ENCODE results near the gene CLASRP. TPM values are rescaled to one million over a fixed set of nuclear protein-coding genes. Genes with fewer than 3 reads are reported as not detected.

CLASRP gene
- total RNA-seq, 2 donors from 2014 or later: 48.6 to 58.5 TPM

DNA sequence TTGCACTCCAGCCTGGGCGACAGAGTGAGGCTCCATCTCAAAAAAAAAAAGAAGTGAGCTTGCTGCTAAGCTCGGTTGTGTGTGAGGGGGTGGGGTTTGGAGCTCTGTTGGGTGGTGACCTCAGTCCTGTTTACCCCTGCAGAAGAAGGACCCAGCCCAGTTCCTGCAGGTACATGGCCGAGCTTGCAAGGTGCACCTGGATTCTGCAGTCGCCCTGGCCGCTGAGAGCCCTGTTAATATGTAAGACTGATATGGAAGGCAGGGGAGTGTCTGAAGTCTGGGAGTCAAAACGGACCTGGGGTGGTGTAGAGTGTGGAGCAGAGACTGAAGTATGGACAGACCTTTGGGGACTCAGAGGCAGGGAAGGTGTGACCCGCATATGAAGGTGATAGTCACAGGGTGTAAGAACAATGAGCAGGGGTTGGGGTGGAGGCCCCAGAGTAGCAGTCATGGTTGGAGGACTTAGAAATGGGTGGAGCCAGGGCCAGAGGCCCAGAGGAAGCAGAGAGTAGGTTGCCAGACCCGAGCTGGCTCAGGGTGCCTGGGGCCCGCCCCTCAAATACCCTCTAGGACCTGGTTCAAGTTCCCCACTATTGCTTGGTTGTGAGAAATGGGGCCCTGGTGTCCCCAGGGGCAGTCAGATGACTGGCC is 13.2 kb downstream of the CLASRP start:
- intact Hi-C loops (cut with DNase I): no loop called here
- DNase-seq (ENCODE audit: low spot score): no peak

- intact Hi-C loops (cut with DNase I): no loop called here
- no peak for DNase-seq (ENCODE audit: low spot score)
Observed at GRCh38 chr19:45056831-45057230, 18.0 kb downstream of the CLASRP start.

DNA sequence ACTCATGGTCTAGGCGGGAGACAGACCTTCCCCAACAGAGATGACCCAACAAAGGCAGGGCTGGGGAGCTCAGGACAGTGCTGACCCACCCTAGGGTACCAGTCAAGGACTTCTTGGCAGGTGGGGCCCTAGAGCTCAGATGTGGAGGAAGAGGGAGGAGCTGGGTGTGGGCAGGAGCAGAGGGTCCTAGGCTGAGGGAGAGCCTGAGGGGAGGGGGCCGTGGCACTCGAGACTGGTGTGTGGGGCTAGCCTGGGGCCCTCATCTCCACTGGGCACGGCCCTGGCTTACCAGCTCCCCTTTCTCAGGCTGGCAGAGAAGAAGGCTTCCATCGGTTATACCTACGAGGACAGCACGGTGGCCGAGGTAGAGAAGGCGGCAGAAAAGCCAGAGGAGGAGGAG is 18.6 kb downstream of the CLASRP start:
- intact Hi-C loops (cut with DNase I): no loop called here

GRCh38 chr19:45058622-45059159 is 19.8 kb downstream of the CLASRP start:
- intact Hi-C loops (cut with DNase I): no loop called here
- no peak for DNase-seq (ENCODE audit: low spot score)

More for the DNA sequence above, 18.6 kb downstream of the CLASRP start:
- DNase-seq (ENCODE audit: low spot score): no peak

DNA sequence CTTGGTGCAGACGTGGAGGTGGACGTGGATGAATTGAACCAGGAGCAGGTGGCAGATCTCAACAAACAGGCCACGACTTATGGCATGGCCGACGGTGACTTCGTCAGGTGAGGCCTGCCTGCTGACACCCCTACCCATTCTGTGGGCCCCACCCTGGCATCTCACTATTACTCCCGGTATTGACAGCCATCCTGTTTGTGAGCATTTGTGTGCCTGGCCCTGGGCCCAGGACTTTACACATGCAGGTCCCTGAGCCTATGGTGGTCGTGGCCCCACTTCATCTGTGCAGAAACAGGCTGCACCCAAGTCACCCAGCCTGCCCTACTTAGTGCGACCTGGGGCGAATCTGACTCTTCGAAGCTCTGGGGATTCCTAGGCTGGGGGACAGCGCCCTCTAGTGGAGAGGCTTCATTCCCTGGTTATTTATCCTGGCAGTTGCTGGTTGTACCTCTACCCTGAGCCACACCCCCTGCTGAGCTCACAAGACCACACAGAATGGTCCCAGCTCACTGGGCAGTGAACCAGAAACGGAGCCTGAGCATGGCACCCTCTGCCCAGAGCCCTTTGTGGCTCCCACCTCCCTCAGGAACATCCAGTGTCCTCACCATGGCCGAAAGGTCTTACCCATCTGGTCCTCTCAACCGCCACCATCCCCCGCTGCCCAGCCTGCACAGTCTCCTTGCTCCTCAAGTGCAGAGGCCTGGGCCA is 20.6 kb downstream of the CLASRP start:
- intact Hi-C loops (cut with DNase I): no loop called here
- peak; percentile 91 for DNase-seq (ENCODE audit: low spot score)

DNA sequence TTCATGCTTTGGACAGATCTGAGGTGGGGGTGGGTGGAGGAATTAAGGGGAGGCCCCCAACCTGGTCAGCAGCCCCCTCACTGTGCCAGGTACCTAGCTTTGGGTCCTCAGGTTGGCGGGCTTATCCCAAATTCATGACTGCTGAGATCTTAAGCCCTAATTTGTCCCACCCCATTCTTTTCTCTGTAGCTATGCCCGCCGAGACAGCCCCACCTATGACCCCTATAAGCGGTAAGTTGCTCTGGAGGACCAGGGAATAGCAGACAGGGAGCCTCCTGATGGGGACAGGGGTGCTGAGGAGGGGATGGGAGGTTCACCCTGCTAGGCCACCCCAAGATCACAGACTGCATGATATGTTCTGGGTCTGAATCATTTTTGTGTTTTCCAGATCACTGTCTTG is 23.1 kb downstream of the CLASRP start:
- intact Hi-C loops (cut with DNase I): no loop called here
- no peak for DNase-seq (ENCODE audit: low spot score)

GRCh38 chr19:45063851-45064801 is 25.3 kb downstream of the CLASRP start:
- DNase-seq (ENCODE audit: low spot score): no peak
- intact Hi-C loops (cut with DNase I): no loop called here

GRCh38 chr19:45066921-45067661 is 28.2 kb downstream of the CLASRP start:
- DNase-seq (ENCODE audit: low spot score): no peak
- intact Hi-C loops (cut with DNase I): no loop called here

DNA sequence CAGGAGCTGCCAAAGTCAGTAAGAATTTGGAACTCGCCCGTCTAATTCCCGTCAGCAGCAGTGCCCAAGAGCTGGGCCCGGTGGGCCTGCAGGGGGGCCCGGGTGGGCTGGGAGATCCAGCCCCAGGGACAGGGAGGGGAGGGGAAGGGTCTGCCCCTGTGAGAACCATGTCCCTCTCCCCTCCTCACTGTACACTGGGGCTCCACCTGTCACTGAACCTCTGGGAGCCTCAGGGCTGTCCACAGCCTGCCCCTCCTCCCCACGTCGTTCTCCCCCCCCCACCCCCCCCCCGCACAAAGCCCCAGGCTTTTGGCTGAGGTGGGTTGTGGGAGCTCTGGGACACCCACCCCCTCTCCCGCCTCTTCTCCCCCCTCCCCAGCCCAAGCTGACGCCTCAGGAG is 29.2 kb downstream of the CLASRP start:
- no peak for DNase-seq (ENCODE audit: low spot score)
- intact Hi-C loops (cut with DNase I): no loop called here

GRCh38 chr19:45069056-45069455 is 30.2 kb downstream of the CLASRP start:
- no peak for DNase-seq (ENCODE audit: low spot score)
- intact Hi-C loops (cut with DNase I): no loop called here

DNA sequence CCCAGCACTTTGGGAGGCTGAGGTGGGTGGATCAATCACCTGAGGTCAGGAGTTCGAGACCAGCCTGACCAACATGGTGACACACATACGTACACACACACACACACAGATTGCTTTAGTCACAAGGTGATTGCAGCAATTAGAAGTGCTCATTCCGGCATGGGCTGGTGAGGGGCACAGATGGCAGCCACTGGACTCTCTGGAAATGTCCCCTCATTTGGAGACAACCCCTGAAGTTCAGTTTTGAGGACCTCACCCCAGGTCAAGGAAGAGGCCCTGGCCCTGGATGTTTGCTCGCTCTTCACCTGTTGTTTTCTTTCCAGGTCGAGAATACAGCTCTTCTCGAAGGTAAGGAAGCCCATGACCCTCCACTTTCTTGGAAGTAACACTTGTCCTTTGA is 31.4 kb downstream of the CLASRP start:
- intact Hi-C loops (cut with DNase I): no loop called here
- DNase-seq (ENCODE audit: low spot score): no peak

DNA sequence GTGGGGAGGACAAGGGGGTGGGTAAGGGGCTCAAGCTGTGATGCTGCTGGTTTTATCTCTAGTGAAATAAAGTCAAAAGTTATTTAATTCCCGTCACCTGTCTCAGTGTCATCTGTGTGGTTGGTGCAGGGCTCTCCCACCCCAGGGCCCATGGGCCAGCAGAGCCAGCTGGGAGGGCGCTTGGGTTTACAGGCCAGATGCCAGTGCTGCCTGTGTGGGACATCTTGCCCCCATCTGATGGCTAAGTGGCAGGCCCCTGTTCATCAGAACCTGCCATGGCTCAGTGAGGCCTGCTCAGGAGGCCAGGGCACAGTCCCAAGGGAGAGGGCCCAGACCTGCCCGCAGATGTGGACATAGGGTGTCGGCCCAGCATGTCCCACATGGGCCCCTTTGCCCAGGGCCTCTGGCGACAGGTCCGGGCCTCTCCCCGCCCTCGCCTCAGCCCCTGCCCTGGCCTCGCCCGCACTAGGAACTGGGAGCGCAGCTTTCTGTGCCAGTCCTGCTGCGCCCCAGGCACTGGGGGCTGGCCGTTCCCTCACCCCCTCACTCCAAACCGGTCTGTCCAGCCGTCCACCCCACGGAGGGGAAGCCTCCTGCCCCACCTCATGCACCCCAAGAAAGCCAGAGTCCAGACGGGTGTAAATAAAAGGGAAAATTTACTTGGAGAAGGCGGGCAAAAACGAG is 32.2 kb downstream of the CLASRP start:
- intact Hi-C loops (cut with DNase I): no loop called here
- no peak for DNase-seq (ENCODE audit: low spot score)

DNA sequence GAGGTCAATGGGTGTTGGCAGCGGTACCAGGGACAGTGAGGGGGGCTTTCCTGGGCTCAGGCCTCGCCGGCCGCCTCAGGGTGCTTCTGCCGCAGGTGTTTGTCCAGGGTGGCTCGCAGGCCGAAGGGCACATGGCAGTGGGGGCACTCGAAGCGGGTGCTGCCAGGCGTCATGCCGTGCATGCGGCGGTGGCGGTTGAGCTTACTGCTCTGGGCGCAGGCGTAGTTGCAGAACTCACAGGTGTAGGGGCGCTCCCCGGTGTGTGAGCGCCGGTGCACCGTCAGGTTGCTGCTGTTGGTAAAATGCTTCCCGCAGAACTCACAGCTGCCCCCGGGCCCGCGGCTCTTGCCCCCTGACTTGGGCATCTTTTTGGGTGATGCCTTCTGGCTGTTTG is 32.7 kb downstream of the CLASRP start:
- DNase-seq (ENCODE audit: low spot score): no peak
- intact Hi-C loops (cut with DNase I): no loop called here

DNA sequence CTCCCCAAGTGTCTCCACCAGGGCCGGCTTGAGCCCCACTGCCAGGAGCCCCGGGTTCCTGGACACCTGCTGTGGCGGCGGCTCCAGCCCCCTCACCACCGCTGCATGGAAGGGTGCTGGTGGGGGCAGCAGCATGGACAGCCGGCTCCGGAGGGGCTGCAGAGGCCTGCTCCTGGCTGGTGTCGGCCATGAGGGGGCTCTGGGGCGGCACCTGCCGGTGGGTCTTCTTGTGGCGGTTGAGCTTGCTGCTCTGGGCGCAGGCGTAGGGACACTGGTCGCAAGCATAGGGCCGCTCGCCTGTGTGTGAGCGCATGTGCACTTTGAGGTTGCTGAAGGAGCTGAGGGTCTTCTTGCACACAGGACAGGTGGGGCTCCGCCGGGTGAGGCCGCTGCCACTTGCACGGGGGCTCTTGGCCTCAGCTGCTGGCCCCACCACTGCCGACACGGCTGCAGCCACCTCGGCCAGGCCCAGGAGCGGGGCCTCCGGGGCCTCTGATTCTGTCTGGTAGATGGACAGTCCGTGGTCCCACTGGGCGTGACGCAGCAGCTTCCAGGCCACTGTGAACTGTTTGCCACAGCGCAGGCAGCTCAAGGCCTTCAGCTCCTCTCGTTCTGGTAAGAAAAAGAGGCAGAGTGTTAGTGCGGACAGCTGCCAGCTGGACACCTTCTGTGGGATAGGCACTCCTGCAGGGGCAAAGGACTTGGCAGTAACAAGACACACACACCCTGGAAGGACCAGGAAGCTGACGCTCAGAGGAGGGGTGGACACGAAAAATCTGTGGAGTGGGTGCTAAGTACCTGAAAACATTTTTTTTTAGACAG is 33.3 kb downstream of the CLASRP start:
- intact Hi-C loops (cut with DNase I): no loop called here
- DNase-seq (ENCODE audit: low spot score): no peak

GRCh38 chr19:45074744-45075300 is 36.0 kb downstream of the CLASRP start:
- intact Hi-C loops (cut with DNase I): no loop called here
- DNase-seq (ENCODE audit: low spot score): no peak

DNA sequence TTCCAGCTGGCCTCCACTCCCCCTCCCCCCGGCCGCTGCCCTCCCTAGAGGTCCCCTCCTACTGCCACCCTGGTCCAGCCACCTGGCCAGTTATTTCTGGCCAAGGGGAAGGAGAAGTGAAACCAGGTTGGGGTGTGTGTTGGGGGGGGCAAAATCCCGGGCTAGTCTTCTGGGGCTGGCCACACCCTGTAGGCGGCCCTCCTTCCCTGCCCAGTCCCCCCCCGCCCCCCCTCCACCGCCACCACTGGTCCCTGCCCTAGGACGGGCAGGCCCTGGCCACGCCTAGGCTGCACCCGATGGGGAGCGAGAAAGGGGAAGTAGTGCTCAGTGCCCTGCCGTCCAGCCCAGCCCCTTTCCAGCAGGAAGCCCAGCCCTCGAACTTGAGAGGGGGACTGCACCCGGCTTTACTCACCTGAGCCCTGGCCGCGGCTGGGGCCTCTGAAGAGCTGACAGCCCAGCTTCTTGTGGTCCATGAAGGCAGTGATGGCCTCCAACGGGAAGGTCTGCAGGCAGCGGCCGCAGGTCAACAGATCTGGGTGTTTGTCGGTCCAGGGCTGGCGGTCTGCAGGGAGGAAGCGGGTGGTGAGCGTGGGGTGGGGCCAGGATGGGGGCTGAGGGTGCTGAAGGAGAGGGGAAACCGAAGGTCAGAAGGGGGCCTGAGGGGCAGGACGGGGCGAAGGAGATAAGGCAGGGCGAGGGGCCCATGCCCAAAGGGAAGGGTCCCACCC is 36.6 kb downstream of the CLASRP start:
- intact Hi-C loops (cut with DNase I): no loop called here
- DNase-seq (ENCODE audit: low spot score): peak; percentile 94
